GDM1 (cell line): ENCODE data around the gene APP.
"Not testable (repeated sequence)": the region's sequence is repeated elsewhere in the genome, so short reads cannot be mapped to it uniquely, and the experiment has no call there.

Source experiments
- DNase-seq: peaks from one replicate; lab custom pipeline; 2025; lab: John Stamatoyannopoulos, UW

APP gene

DNA sequence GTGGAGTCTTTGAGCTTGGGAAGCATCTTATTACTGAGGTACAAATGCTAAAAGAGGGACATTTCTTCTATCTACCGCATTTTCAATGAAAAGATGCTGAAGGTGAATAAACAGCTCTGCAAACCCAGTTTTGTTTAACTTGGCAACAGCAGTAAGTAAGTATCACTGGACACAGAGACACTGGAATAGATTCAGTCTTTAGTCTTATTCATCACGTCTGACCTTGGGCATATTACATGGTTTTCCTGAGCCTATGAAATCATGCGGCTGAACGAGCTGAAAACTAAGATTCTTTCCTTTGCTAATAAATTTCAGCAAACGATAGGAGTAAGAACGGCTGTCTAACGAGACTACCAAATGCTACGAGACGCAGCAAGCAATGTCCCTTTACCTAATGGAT lies 228.4 kb downstream of the APP start:
- DNase-seq, result no peak

GRCh38 chr21:25939396-25939761 lies 231.2 kb downstream of the APP start:
- no peak for DNase-seq

- DNase-seq, result no peak
Observed at GRCh38 chr21:25938658-25939395, 231.7 kb downstream of the APP start.

- DNase-seq, result no peak
Observed at GRCh38 chr21:25936776-25937175, 233.8 kb downstream of the APP start.

GRCh38 chr21:25934771-25935224 lies 235.8 kb downstream of the APP start:
- peak; percentile 10 for DNase-seq

- DNase-seq, result no peak
Observed at GRCh38 chr21:25934130-25934529, 236.4 kb downstream of the APP start.

DNA sequence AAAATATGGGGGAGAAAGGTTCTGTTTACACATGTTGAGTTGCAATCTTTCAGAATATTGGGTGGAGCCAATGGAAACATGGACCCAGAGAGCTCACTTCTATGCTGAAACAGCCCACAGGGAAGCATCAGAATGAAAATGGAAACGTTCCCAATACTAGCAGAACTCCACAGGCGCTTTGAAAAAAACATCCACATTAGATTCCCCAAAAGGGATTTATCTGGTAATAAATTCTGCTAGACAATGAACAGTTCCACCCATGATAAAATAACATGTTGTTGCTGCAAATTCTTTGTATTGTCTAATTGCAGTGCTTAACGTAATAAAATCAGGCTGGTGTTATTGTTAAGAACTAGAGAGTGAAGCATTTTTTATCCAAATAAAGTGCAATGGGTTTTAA lies 238.8 kb downstream of the APP start:
- no peak for DNase-seq

- DNase-seq, result no peak
Observed at GRCh38 chr21:25929856-25930520, 240.6 kb downstream of the APP start.

DNA sequence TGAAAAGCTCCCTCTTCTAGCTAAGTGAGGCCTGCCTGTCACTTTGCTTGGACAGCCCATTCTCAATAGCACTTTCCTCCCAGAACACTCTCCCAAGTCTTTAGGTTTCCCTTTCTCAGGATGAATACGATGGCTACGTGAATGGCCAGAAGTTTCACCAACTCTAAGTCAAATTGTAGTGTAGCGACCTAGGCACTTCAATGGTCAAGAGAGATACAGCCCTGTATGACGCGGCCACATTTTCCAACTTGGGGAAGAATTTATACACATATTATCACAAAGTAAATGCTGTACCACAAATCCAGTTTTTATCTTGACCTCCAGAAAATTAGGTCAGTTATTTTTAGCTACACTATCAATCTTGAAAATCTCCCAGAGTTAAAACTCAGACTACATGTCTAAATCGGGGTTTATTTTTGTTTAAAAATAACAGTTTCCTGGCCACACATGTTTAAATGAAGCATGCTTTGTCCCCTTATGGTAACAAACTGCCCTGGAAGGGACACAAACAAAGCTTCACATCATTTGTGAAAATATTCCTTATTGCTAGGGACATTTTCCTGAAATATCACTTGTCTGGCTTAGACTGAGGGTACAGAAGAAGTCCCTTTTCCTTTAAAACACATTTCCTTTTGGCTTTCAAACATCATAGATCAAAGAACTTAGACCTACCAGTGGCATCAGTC lies 243.2 kb downstream of the APP start:
- no peak for DNase-seq

DNA sequence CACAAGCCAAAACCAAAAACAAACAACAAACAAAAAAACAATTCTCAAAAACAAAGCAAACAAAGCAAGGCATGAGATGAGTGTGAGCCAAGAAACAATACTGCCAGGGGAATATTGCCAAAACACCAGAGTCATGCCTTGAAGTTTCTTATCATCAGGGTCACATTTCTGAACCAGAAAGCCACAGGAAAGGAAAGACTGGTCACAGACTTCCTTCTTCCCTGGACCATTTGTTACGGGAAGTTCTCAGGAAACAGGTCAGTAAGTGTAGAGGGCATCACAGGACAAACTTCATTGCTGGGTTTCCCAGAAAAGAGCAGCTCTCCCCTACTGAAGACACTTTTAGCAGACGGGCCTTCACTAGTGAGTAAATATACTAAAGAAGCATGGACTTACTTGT lies 244.6 kb downstream of the APP start:
- DNase-seq, result peak; percentile 73

- no peak for DNase-seq
Observed at GRCh38 chr21:25925064-25925800, 245.3 kb downstream of the APP start.

DNA sequence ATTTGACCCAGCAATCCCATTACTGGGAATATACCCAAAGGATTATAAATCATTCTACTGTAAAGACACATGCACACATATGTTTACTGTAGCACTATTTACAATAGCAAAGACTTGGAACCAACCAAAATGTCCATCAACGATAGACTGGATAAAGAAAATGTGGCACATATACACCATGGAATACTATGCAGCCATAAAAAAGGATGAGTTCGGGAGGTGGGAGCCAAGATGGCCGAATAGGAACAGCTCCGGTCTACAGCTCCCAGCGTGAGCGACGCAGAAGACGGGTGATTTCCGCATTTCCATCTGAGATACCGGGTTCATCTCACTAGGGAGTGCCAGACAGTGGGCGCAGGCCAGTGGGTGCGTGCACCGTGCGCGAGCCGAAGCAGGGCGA lies 252.4 kb downstream of the APP start:
- DNase-seq, result not testable (repeated sequence)

GRCh38 chr21:25916226-25916625 lies 254.3 kb downstream of the APP start:
- DNase-seq, result no peak

DNA sequence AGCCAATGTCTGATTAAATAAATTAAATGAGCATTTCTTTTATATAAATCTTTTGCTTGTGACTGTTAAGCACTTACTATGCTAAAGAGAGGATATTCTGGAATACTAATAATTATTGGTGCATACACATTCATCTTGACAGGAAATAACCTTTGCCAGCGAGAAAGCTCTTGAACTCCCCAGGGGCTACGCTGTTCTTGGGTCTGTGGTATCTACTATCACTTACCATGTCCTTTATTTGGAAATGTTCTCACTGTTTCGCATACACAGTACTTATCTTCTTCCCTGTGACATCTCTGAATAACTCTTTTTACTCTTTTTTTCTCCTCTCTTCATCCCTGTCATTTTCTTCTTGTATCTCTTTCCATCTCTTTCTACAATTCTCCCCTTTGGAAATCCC lies 257.1 kb downstream of the APP start:
- DNase-seq, result no peak

GRCh38 chr21:25912402-25912746 lies 258.2 kb downstream of the APP start:
- no peak for DNase-seq

GRCh38 chr21:25911730-25912401 lies 258.7 kb downstream of the APP start:
- no peak for DNase-seq

- DNase-seq, result no peak
Observed at GRCh38 chr21:25910809-25911208, 259.8 kb downstream of the APP start.

- DNase-seq, result no peak
Observed at GRCh38 chr21:25909341-25909740, 261.2 kb downstream of the APP start.

DNA sequence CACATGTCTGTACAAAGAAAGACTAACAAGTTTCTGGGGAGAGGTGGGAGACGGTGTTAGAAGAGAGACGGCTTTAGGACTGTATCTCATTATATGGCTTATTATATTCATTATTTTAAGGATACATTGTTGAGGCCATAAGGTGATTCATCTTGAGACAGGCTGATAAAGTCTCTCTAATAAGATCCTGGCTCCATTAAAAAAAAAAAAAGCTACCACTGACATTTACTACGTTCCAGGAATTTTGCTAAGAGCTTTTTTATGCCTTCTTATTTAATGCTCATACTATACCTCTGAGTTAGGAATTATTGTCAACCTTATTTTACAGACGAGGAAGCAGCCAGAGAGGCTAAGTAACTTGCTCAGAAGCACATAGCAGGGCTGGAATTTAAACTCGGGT lies 262.1 kb downstream of the APP start:
- no peak for DNase-seq

DNA sequence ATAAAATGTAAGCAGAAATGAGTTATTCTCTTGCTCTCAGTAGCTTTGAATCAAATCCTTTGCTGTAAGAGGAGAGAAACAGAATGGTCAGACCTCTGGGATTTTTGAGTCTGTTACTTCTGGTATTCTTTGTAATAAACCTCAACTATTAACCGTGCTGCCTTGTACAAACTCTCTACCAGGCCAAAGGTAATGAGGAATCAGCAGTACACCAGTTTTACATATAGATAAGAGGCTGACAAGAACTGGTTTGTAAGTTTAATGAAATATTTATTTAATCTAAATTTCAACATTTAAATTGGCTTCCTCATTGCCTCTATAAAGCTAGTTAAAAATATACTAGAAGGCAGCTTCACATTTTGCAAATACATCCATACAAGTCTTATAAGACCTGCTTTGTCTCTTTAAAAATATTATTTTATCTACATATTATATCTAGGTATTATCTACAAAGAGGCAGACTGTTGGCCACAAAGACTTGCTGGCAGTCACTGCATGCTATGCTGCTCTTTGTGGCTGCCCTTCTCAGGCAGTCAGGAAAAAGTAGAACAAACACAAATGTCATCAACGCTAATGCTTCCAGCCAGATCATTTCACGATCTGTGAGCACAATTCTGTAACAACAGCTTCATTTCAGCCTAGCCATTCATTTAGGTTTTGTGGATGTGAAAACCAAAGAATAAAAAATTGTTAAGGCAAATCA lies 262.8 kb downstream of the APP start:
- DNase-seq, result no peak

DNA sequence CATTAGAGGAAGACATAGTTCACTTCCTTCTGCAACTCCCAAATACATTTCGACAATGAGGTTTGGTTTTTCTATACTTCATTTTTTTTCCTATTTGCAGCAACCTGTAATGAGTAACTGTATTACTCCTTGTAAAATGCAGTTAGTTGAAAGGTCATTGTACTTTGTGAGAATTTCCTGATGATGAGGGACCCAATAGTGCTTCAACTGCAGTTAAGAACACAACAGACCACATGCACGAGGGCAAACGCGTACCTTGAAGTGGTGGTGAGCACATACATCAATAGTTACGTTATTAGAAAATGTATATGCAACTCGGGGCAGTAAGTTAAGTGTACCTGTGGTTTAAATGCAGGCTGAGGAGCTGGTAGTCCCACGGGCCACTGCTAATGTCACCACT lies 264.0 kb downstream of the APP start:
- DNase-seq, result no peak
